OCI-LY3 (cell line): ENCODE measurements around the gene RIBC2.
"Not testable (repeated sequence)": the region's sequence is repeated elsewhere in the genome, so short reads cannot be mapped to it uniquely, and the experiment has no call there.

Source experiments
- H2AFZ ChIP-seq: fragments of 200-600, 300-600 bp; shearing (Covaris generic); 2 replicates; pipeline ENCODE4 v1.6.0; 2014; ENCODE audit warnings: antibody characterized with exemption, low read depth, low read length
- H3K27ac ChIP-seq: fragments of 200-600, 300-600 bp; sonication (generic); 2 replicates; pipeline ENCODE4 v1.5.1; 2014; ENCODE audit warnings: mild to moderate bottlenecking, low read length, moderate library complexity, mixed read lengths
- H3K27me3 ChIP-seq: fragments of 200-600, 300-600 bp; sonication (generic); 2 replicates; pipeline ENCODE4 v1.6.1; 2014; ENCODE audit warnings: low read depth, low read length, mixed read lengths
- H3K36me3 ChIP-seq: fragments of 200-600, 300-600 bp; sonication (generic); replicated peaks from 2 replicates; pipeline ENCODE3; 2014; ENCODE audit warnings: low read depth, low read length, mixed read lengths
- H3K4me1 ChIP-seq: fragments of 300-600, 200-600 bp; sonication (generic); 2 replicates; pipeline ENCODE4 v1.6.1; 2014; ENCODE audit warnings: low read length, mixed read lengths
- H3K4me2 ChIP-seq: fragments of 200-600, 300-600 bp; sonication (generic); 2 replicates; pipeline ENCODE4 v1.6.1; 2014; ENCODE audit warnings: low read length, mixed read lengths
- H3K4me3 ChIP-seq: fragments of 300-600, 200-600 bp; sonication (generic); 2 replicates; pipeline ENCODE4 v1.5.1; 2014; ENCODE audit warnings: antibody characterized with exemption, mild to moderate bottlenecking, low read length, moderate library complexity
- H3K79me2 ChIP-seq: fragments of 300-600, 200-600 bp; shearing (Covaris generic); 2 replicates; pipeline ENCODE4 v1.6.1; 2014; ENCODE audit warnings: mild to moderate bottlenecking, low read length, mixed read lengths
- H3K9ac ChIP-seq: fragments of 300-600, 200-600 bp; shearing (Covaris generic); 2 replicates; pipeline ENCODE4 v1.6.0; 2014; ENCODE audit warnings: mild to moderate bottlenecking, low read length, moderate library complexity
- H3K9me3 ChIP-seq: fragments of 200-600, 300-600 bp; shearing (Covaris generic); 2 replicates; pipeline ENCODE4 v1.6.1; 2014; ENCODE audit warnings: low read length, mixed read lengths; ENCODE audit not compliant: insufficient read depth
- H4K20me1 ChIP-seq: fragments of 200-600, 300-600 bp; sonication (generic); 2 replicates; pipeline ENCODE4 v1.6.1; 2016; ENCODE audit warnings: low read length, mixed read lengths; ENCODE audit not compliant: insufficient read depth
- CTCF ChIP-seq: fragments of 200-600, 300-600 bp; sonication (generic); IDR thresholded peaks from 2 replicates; pipeline ENCODE4 v1.5.1; 2014; ENCODE audit warnings: antibody characterized with exemption, low read length, low read depth
- EZH2phosphoT487 ChIP-seq: fragments of 200-600 bp; shearing (Covaris generic); IDR thresholded peaks from 2 replicates; pipeline ENCODE4 v1.6.1; 2018; ENCODE audit warnings: antibody characterized with exemption, mixed run types, low read depth

RIBC2 gene

GRCh38 chr22:45459235-45459634, 45.7 kb downstream of the RIBC2 start:
- no peak for TF ChIP-seq CTCF
- TF ChIP-seq EZH2phosphoT487, result no peak
- Histone ChIP-seq H3K36me3 (no peaks in the 10 kb centered on the region), H3K4me2 (no peak overlapping the region), H3K4me3 (no peak overlapping the region), H2AFZ (no peak overlapping the region), H3K9ac (no peak overlapping the region), H3K4me1 (no peaks in the 10 kb centered on the region), H4K20me1 (no peaks in the 10 kb centered on the region), H3K79me2 (no peaks in the 10 kb centered on the region), H3K27ac (no peak overlapping the region), H3K27me3 (peaks cover 2% of the 10 kb centered on the region), H3K9me3 (no peaks in the 10 kb centered on the region)

- TF ChIP-seq CTCF, result no peak
- no peak for TF ChIP-seq EZH2phosphoT487
Observed at GRCh38 chr22:45460288-45461109, 47.0 kb downstream of the RIBC2 start.

GRCh38 chr22:45462034-45462655, 48.7 kb downstream of the RIBC2 start:
- H3K4me1 ChIP-seq, result no peaks in the 10 kb centered on the region
- no peaks in the 10 kb centered on the region for H3K36me3 ChIP-seq
- no peak overlapping the region for H2AFZ ChIP-seq
- TF ChIP-seq EZH2phosphoT487 (no peak), CTCF (peak; percentile 49)
- no peak overlapping the region for H3K4me3 ChIP-seq
- H3K9ac ChIP-seq, result no peak overlapping the region
- H3K79me2 ChIP-seq, result no peaks in the 10 kb centered on the region
- no peaks in the 10 kb centered on the region for H3K9me3 ChIP-seq
- H3K27ac ChIP-seq, result no peak overlapping the region
- H4K20me1 ChIP-seq, result no peaks in the 10 kb centered on the region
- H3K4me2 ChIP-seq, result no peak overlapping the region
- H3K27me3 ChIP-seq, result 0 out of 2 replicates have a peak, but pooled peaks cover 4% of the 10 kb centered on the region

More at GRCh38 chr22:45460288-45461109, 47.0 kb downstream of the RIBC2 start:
- no peaks in the 10 kb centered on the region for H3K4me1 ChIP-seq
- no peaks in the 10 kb centered on the region for H4K20me1 ChIP-seq
- no peaks in the 10 kb centered on the region for H3K27me3 ChIP-seq
- no peaks in the 10 kb centered on the region for H3K79me2 ChIP-seq
- no peak overlapping the region for H3K27ac ChIP-seq
- H2AFZ ChIP-seq, result no peak overlapping the region
- no peaks in the 10 kb centered on the region for H3K9me3 ChIP-seq
- no peak overlapping the region for H3K4me2 ChIP-seq
- no peaks in the 10 kb centered on the region for H3K36me3 ChIP-seq
- H3K9ac ChIP-seq, result no peak overlapping the region
- H3K4me3 ChIP-seq, result no peak overlapping the region

GRCh38 chr22:45463691-45464090, 50.2 kb downstream of the RIBC2 start:
- H3K4me3 ChIP-seq, H4K20me1 ChIP-seq, H2AFZ ChIP-seq, H3K27ac ChIP-seq, H3K4me2 ChIP-seq, H3K9ac ChIP-seq, H3K36me3 ChIP-seq, H3K4me1 ChIP-seq, H3K79me2 ChIP-seq, H3K9me3 ChIP-seq: not testable (repeated sequence)
- H3K27me3 ChIP-seq, result 0 out of 2 replicates have a peak, but pooled peaks cover 15% of the 10 kb centered on the region
